GM18519 (cell line): ENCODE results near the gene SHTN1.

Experiments used
- ATAC-seq: cut with Tn5 transposase; IDR thresholded peaks from one replicate; pipeline ENCODE4 v1.9.1; 2021; ENCODE audit warnings: mild to moderate bottlenecking, moderate library complexity; ENCODE audit not compliant: unreplicated experiment, low FRiP score

The SHTN1 gene

GRCh38 chr10:116878123-116878522, 126.9 kb downstream of the SHTN1 start:
- ATAC-seq, result no peak

GRCh38 chr10:116877391-116877790, 127.6 kb downstream of the SHTN1 start:
- ATAC-seq, result no peak

GRCh38 chr10:116875897-116876296, 129.1 kb downstream of the SHTN1 start:
- ATAC-seq, result no peak

- ATAC-seq, result no peak
Observed at GRCh38 chr10:116873134-116873533, 131.9 kb downstream of the SHTN1 start.

GRCh38 chr10:116870949-116871348, 134.0 kb downstream of the SHTN1 start:
- no peak for ATAC-seq

GRCh38 chr10:116868722-116869121, 136.3 kb downstream of the SHTN1 start:
- ATAC-seq, result no peak

GRCh38 chr10:116868198-116868676, 136.8 kb downstream of the SHTN1 start:
- no peak for ATAC-seq

- ATAC-seq, result no peak
Observed at GRCh38 chr10:116866987-116867595, 137.9 kb downstream of the SHTN1 start.

- ATAC-seq, result no peak
Observed at GRCh38 chr10:116866066-116866465, 138.9 kb downstream of the SHTN1 start.

- ATAC-seq, result no peak
Observed at GRCh38 chr10:116864436-116864835, 140.6 kb downstream of the SHTN1 start.

GRCh38 chr10:116861796-116862195, 143.2 kb downstream of the SHTN1 start:
- ATAC-seq, result no peak

GRCh38 chr10:116857156-116857555, 147.8 kb downstream of the SHTN1 start:
- no peak for ATAC-seq

GRCh38 chr10:116853701-116854100, 151.3 kb downstream of the SHTN1 start:
- ATAC-seq, result no peak

- ATAC-seq, result no peak
Observed at GRCh38 chr10:116853287-116853686, 151.7 kb downstream of the SHTN1 start.

GRCh38 chr10:116852246-116852645, 152.7 kb downstream of the SHTN1 start:
- ATAC-seq, result no peak

- ATAC-seq, result no peak
Observed at GRCh38 chr10:116850058-116850611, 154.9 kb downstream of the SHTN1 start.

- peak; percentile 33 for ATAC-seq
Observed at GRCh38 chr10:116849248-116850057, 155.5 kb downstream of the SHTN1 start, which contains the start of gene ENO4. Gene ENO4 (plus strand): TSS chr10:116849499. CDS start chr10:116849567, 68 bp downstream.

- ATAC-seq, result no peak
Observed at GRCh38 chr10:116848944-116849247, 156.1 kb downstream of the SHTN1 start.

GRCh38 chr10:116848032-116848943, 156.7 kb downstream of the SHTN1 start:
- ATAC-seq, result peak; percentile 87

GRCh38 chr10:116845823-116846222, 159.2 kb downstream of the SHTN1 start:
- ATAC-seq, result peak; percentile 18
